ENCODE results near the gene SGSM1.
"Not testable (repeated sequence)": the region's sequence is repeated elsewhere in the genome, so short reads cannot be mapped to it uniquely, and the experiment has no call there.

Gene SGSM1

DNA sequence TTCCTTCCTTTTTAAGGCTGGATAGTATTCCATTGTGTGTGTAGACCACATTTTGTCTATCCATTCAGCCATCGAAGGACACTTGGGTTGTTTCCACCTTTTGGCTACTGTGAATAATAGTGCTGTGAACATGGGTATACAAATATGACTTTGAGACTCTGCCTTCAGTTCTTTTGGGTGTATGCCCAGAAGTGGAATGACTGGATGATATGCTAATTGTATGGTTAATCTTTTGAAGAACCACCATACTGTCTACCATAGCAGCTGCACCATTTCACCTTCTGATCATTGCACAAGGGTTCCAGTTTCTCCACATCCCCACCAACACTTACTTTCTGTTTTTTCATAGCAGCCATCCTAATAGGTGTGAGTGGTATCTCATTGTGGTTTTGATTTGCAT lies 30.3 kb downstream of the SGSM1 start:
- in situ Hi-C loops (cut with MboI; ENCODE audit: low sequenced_read_pairs) = no loop called here

- in situ Hi-C loops (cut with MboI; ENCODE audit: low sequenced_read_pairs) = not testable (repeated sequence)
Observed at GRCh38 chr22:24837517-24837916, 31.5 kb downstream of the SGSM1 start.

GRCh38 chr22:24841261-24841660 lies 35.2 kb downstream of the SGSM1 start:
- in situ Hi-C loops (cut with MboI; ENCODE audit: low sequenced_read_pairs) = no loop called here

- in situ Hi-C loops (cut with MboI; ENCODE audit: low sequenced_read_pairs) = no loop called here
Observed at GRCh38 chr22:24843048-24843447, 37.0 kb downstream of the SGSM1 start.

GRCh38 chr22:24845041-24845898 lies 39.3 kb downstream of the SGSM1 start:
- in situ Hi-C loops (cut with MboI; ENCODE audit: low sequenced_read_pairs) = no loop called here

DNA sequence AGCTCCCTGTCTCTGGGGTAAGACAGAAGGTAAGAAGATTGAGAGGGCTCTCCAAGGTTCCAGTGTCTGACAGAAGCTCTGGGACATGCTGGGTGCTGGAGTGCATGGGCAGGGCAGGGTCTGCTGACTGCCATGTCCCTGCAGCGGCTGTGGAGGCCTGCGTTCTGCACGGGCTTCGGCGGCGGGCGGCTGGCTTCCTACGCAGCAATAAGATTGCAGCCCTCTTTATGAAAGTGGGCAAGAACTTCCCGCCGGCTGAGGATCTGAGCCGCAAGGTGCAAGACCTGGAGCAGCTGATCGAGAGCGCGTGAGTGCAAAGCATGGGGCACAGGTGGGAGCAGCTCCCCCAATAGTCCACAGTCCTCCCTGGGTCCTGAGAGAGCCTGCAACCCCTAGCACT lies 41.5 kb downstream of the SGSM1 start:
- in situ Hi-C loops (cut with MboI; ENCODE audit: low sequenced_read_pairs) = no loop called here

- in situ Hi-C loops (cut with MboI; ENCODE audit: low sequenced_read_pairs) = no loop called here
Observed at GRCh38 chr22:24848559-24849168, 42.7 kb downstream of the SGSM1 start.

DNA sequence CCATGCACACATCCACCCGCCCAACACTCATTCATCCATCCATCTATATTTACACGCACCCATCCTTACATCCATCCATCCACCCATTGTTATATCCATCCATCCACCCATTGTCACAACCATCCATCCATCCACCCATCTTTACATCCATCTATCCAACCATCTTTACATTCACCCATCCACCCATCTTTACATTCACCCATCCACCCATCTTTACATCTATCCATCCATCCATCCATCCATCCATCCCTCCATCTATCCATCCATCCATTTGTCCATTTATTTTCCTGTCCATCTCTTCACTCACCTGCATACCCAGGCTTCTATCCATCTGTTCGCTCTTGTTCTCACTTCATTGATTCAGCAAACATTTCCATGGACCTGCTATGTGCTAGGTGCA lies 49.8 kb downstream of the SGSM1 start:
- in situ Hi-C loops (cut with MboI; ENCODE audit: low sequenced_read_pairs) = loop anchor here (10.0 kb wide), 1 partner anchor 59 kb away; no protein-coding TSS in a partner anchor

GRCh38 chr22:24857576-24857975 lies 51.6 kb downstream of the SGSM1 start:
- in situ Hi-C loops (cut with MboI; ENCODE audit: low sequenced_read_pairs) = loop anchor here (10.0 kb wide), 1 partner anchor 57 kb away; no protein-coding TSS in a partner anchor

- in situ Hi-C loops (cut with MboI; ENCODE audit: low sequenced_read_pairs) = loop anchor here (10.0 kb wide), 1 partner anchor 55 kb away; no protein-coding TSS in a partner anchor
Observed at GRCh38 chr22:24859587-24859986, 53.6 kb downstream of the SGSM1 start.

DNA sequence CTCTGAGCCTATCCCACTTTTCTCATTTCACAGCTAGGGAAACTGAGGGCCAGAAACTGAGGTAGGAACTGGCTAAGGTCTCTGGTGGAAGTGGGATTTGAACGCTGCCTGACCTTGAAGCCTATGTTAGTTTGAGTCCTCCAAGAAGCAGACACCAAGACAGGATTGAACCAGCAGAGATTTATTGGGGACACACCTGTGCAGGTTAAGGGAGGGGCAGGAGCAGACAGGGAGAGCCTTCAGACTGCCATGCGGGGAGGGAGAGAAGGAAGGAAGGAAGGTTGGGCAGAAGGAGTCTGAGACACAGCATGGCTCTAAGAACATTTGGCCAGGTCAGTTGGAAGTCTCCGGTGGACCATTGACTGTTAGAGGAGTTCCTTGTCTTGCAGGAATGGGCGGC lies 59.5 kb downstream of the SGSM1 start:
- in situ Hi-C loops (cut with MboI; ENCODE audit: low sequenced_read_pairs) = no loop called here

DNA sequence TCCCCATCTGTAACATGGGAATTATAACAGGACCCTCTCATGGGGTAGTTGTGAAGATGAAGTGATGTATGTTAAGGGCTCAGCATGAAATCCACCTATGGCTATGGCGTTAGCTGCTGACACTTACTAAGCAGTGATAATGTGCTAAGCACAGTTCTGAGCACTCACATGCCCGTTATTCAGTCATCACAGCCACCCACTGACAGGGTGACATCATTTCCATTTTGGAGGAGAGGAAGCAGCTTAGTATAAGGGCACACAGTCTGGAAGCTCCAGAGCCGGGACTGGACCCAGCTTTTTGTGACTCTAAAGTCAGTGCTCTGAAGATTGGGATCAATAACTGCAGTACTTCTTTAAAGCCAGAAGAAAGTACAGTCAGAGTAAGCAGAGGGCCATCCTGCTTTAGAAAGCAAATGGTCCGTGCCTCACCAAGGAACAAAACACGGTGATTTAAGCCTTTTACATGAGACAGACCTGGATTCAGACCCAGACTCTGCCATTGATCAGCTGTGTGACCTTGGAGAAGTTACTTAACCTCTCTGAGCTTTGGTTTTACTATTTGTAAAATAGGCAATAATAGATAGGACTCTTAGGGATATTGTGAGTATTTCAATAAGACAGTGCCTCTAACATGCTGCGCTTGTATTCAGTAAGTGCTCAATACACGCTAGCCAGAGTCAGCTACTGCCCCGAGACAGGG lies 61.5 kb downstream of the SGSM1 start:
- in situ Hi-C loops (cut with MboI; ENCODE audit: low sequenced_read_pairs) = no loop called here

DNA sequence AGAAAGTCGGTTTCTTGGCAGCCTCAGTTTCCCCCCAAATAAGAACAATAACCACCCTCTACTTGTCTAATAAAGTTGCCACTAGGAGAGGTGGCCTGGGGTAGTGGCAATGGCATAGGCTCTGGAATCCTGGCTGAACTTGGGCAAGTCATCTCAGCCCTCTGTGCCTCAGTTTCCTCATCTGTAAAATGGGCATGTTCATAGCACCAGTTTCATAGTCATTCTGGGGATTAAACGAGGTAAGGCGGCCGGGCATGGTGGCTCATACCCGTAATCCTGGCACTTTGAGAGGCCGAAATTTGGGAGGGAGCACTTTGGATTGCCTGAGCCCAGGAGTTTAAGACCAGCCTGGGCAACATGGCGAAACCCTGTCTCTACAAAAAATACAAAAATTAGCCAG lies 63.0 kb downstream of the SGSM1 start:
- in situ Hi-C loops (cut with MboI; ENCODE audit: low sequenced_read_pairs) = no loop called here

DNA sequence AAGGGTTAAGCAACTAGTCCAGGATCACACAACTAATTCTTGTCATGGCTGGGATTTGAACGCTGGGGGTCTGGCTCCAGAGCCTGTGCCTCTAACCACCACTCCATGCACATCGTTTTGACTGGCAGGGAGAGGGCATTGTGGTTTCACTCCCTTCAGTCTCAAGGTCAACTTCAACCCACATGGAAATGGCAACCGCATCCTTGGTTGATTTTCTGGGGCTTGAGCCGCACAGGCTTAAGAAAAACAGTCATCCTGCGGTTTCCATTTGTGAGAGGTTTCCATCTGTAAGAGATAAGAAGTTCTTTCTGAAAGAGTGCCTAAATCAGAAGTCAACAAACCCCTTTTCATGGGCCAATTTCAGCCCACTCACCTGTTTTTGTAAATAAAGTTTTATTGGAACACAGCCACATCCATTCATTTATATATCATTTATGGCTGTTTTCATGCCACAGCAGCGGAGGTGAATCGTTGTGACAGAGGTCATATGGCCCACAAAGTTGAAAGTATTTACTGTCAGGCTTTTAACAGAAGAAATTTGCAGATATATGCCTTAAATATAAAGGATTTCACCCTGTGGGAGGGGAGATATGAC lies 65.7 kb downstream of the SGSM1 start:
- in situ Hi-C loops (cut with MboI; ENCODE audit: low sequenced_read_pairs) = no loop called here

DNA sequence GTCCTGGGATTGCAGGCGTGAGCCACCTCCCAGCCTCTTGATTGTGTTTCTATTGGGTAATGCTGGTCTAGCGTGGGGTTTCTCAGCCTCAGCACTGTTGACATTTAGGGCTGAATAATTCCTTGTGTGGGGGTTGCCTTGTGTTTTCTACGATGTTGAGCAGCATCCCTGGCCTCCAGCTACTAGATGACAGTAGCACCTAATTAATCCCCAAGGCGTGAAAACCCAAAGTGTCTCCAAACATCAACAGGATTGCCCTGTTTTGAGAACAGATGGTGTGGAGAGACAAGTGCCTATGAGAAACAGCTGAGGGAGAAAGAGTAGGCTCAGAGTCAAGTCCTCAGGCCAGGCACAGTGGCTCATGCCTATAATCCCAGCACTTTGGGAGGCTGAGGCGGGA lies 67.2 kb downstream of the SGSM1 start:
- in situ Hi-C loops (cut with MboI; ENCODE audit: low sequenced_read_pairs) = no loop called here

DNA sequence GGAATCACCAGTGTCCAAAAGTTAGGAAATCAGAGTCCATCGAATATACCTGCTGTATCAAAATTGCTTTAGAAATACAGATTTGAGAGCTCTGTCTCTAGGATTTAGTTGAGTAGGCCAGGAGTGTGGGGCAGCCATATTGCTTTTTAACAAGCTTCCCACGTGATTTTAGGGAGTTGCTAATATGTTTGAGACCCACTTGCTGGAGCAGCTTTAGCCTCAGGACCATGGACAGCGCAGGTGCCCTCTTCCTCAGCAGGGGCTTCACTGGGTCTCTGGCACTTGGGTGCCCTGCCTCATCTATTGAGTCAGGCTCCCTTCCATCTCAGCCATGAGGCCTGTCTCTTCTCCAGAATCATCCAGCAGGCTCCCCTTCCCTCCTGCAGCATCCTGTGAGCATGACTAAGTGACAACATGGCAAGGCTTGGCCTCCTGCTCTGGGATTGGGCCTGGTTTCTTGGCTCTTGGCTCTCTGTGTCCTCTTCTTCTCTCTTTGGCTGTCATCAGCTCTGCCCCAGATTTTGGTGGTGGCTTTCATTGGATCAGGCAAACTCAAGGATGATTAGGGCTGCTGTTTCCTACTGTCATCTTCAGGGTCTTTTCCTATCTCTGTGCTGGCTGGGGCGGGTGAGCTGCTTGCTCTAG lies 70.0 kb downstream of the SGSM1 start:
- in situ Hi-C loops (cut with MboI; ENCODE audit: low sequenced_read_pairs) = no loop called here

- in situ Hi-C loops (cut with MboI; ENCODE audit: low sequenced_read_pairs) = no loop called here
Observed at GRCh38 chr22:24876700-24877099, 70.7 kb downstream of the SGSM1 start.

- in situ Hi-C loops (cut with MboI; ENCODE audit: low sequenced_read_pairs) = no loop called here
Observed at GRCh38 chr22:24878969-24879368, 73.0 kb downstream of the SGSM1 start.

DNA sequence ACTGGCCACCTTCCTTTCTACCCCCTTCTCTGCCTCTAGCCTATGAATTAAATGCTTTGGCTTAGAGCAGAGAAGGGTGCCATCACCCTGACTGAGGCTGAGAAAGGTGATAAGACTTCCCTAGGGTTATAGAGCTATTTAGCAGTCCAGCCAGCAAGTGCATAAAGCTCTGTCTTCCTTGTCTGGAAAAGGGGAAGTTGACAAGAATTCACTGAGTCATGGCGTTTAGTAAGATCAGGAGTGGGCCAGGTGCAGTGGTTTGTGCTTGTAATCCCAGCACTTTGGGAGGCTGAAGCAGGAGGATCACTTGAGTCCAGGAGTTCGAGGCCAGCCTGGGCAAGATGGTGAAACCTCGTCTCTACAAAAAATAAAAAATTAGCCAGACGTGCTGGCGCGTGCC lies 77.4 kb downstream of the SGSM1 start:
- in situ Hi-C loops (cut with MboI; ENCODE audit: low sequenced_read_pairs) = no loop called here

- in situ Hi-C loops (cut with MboI; ENCODE audit: low sequenced_read_pairs) = no loop called here
Observed at GRCh38 chr22:24887260-24887659, 81.2 kb downstream of the SGSM1 start.
